GM18870 (cell line): ENCODE measurements around the gene EDEM1.
A peak's percentile ranks its signal among the peaks of the same experiment; 100 is the strongest.
"Not testable (repeated sequence)": the region's sequence is repeated elsewhere in the genome, so short reads cannot be mapped to it uniquely, and the experiment has no call there.

Experiments
- ATAC-seq: cut with Tn5 transposase; IDR thresholded peaks from one replicate; pipeline ENCODE4 v1.9.1; 2021; ENCODE audit warnings: moderate library complexity; ENCODE audit not compliant: unreplicated experiment

EDEM1 gene

DNA sequence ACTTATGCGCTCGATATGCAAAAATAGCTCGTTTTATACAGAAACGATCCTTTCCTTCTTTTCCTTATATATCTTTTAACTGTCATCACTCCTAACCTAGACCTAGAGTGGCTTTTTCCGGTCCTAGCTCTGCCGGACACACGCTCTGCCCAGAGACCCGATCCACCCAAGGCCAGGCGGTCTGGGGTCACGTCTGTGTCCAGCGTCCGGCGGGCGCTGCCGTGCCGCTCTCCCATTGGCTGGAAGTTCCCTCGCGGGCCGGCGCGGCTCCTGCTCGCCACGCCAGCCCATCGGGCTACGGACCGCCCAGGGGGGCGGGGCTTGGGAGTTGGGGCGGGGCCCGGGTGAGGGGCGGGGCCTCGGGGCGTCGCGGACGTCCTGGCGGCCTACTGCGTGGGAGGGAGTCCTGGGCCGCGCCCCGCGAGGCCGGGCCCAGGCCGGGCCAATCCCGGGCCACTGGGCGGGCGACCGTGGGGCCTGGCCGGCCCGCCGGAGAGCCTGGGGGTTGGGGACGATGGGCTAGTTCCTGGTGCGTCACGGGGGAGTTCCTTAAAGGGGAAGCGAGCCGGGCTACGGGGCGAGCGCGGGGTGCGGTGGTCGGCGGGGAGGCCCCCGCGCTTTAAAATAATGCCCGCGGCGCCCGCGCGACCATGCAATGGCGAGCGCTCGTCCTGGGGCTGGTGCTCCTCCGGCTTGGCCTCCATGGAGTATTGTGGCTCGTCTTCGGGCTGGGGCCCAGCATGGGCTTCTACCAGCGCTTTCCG, at the start of gene EDEM1:
TSS of gene EDEM1 (plus strand) at position 552 of the 764 bp plus-strand sequence. CDS start at position 651, 99 bp downstream.
- ATAC-seq: peak; percentile 63

DNA sequence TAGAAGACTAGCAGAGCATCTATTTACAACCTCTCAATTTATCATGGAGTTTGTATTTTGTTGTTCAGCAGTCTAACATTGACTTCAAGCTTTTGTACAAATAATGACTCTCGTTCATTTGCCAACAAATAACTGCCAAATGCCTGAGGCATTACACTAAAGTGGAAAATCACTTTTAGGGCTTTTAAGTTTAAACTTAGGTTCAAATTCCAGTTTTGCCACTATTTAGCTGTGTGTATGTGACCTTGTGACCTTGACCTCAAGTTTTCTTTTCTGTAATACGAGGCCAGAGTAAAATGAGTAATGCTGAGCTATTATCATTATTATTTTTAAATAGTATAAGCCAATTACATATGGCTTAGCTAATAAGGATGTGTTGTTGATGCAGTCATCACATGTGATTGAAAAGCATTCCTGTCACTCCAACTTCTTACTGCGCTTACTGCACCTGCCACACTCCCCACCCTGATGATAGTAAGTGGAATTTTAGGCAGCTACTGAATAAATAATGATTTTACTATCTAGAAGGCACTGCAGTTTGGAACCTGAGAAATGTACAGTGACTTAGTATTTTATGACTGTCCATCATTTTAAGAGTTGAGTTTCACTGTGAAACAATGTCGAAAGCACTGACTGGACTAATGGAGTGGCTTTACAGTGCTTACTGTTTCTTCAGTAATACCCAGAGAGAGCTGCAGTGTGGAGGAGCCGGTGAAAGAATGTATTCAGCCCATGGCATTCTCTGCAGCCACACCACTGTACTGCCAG, 49.1 kb upstream of the EDEM1 start:
- no peak for ATAC-seq

DNA sequence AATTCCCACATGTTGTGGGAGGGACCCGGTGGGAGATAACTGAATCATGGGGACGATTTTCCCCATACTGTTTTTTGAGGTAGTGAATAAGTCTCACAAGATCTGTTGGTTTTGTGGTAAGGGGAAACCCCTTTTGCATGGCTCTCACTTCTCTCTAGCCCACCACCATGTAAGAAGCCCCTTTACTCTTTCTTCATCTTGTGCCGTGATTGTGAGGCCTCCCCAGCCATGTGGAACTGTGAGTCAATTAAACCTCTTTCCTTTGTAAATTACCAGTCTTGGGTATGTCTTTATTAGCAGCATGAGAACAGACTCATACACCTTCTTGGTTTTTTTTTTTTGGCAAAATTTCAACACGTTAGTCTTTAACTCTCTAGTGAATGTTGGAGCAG, 47.3 kb upstream of the EDEM1 start:
- ATAC-seq: peak; percentile 43

DNA sequence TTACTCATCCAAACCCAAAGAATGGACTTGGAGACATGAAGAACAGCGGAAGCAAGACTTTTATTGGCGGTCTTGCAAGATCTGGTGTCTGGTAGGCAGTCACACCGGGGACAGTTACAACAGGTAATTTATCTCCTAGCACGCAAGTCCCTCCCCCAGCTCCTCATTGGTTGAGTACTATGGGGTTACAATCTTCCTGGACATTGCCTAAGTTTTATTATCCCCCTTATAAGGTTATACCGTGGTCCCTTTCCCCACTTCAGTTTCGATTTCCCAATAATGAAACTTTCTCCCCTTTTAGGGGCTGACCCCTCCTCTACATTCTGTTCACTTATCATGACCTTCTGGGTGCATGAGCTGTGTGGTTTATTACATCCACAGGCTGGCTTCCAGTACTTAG, 46.7 kb upstream of the EDEM1 start:
- no peak for ATAC-seq

DNA sequence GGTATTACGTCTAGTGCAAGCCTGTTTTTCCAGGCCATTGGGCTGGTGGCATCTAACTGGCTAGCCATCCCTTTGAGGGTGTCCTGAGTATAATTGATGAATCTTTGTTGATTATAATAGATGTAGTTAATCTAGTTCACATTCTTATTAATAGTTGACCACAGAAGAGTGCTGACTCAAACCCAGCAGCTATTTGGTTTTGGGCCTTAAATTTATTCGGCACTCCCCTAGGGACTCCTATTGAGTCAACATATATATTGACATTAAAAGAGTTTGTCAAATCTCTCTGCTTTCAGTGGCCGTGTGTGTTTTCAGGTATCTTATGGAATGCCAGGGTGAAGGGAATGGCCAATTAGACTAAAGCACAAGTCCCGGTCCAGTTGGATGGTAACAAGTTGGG, 45.7 kb upstream of the EDEM1 start:
- ATAC-seq: no peak

DNA sequence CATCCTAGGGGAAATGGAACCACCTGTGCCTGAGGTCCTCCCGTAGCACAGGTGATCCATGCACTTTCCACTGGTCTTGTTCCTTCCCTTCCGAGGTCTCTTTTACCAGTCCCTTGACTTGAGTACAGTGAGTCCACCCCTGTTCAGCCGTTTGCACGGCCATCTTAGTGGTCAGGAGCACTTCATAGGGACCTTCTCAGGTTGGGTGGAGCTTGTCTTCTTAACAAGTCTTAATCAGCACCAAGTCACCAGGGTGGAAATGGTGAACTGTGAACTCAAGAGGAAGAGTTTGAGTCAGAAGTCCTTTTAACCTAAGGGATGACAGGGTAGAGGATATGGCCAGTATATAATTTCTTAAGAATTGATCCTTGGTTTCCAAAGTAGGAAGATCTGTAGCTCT, 44.0 kb upstream of the EDEM1 start:
- no peak for ATAC-seq

DNA sequence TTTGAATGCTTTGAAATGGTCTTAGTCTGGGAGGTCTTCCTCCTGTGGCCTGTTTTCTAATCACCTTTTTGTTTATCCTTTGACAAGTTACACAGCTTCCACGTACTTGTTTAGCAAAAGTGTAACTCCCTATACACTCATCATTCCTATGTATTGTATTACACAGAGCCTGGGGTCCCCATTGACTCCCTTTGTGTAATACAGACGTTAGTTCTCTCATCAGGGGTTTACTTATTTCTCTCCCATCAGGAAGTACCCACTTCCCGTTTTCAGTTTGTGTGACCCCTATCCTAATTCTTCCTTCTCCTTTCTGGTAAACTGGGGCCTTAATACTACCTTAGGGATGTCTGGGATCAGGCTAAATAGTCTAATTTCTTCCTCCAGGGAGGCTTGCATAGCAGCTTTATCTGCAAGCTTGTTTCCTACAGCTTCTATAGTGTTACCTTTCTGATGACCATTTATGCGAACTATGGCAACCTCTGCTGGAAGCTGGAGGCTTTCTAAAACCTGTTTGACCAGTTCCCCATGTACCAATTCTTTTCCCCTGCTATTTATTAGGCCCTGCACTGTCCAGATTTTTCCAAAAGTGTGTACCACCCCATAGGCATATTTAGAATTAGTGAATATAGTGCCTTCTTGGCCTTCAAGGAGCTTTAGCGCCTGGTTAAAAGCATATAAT, 43.1 kb upstream of the EDEM1 start:
- ATAC-seq: no peak

DNA sequence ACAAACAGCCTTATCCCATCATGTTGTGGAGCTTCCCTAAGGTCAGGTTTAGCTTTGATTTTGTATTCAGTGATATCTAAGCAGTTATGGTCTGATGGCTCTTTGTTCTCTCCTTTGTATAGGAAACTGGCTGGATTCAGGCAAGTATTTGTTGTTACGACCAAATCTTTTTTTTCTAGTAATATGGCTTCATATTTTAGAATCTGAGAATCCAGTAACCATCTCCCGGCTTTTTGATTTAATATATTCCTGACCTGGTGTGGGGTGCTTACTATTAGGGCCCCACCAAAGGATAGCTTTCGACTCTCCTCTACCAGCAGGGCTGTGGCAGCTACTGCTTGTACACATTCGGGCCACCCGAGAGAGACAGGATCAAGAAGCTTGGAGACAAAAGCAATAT, 42.4 kb upstream of the EDEM1 start:
- no peak for ATAC-seq

DNA sequence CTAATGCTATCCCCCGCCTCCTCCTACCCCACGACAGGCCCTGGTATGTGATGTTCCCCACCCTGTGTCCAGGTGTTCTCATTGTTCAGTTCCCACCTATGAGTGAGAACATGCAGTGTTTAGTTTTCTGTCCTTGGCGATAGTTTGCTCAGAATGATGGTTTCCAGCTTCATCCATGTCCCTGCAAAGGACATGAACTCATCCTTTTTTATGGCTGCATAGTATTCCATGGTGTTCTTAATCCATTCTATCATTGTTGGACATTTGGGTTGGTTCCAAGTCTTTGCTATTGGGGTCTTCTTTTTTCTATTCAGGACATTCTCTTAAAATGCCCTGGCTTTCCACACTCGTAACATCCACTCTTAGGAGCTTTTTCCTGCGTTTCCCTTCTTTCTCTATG, 40.4 kb upstream of the EDEM1 start:
- ATAC-seq: not testable (repeated sequence)

DNA sequence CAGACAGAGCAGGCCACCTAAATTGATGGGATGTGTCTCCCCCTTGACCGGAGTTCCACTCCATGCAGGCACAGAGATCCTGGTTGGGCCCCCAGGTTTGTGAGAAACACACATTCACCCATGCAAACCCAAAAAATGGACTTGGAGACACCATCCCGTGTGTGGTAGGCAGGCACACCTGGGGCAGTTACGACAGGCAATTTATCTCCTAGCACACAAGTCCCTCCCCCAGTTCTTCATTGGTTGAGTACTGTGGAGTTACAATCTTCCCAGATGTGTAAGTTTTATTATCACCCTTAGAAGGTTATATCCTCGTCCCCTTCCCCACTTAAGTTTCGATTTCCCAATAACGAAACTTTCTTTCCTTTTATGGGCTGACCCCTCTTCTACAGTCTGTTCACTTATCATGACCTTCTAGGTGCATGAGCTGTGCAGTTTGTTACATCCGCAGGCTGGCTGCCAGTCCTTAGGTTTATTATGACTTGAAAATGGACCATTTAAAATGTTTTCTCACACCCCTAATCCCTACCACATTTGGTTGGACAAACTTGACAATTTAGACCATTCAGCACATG, 38.1 kb upstream of the EDEM1 start:
- no peak for ATAC-seq

DNA sequence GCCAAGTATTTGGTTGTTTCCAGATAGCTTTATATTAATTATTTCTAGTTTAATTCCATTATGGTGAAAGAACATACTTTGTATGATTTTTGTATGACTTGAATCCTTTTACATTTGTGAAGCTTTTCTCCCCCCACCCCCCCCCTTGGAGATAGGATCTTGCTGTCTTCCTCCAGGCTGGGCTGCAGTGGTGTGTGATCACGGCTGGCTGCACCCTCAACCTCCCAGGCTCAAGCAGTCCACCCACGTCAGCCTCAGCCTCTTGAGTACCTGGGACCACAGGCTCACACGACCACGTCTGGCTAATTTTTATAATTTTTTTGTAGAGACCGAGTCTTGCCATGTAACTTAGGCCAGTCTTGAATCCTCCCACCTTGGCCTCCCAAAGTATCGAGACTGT, 35.9 kb upstream of the EDEM1 start:
- ATAC-seq: no peak

DNA sequence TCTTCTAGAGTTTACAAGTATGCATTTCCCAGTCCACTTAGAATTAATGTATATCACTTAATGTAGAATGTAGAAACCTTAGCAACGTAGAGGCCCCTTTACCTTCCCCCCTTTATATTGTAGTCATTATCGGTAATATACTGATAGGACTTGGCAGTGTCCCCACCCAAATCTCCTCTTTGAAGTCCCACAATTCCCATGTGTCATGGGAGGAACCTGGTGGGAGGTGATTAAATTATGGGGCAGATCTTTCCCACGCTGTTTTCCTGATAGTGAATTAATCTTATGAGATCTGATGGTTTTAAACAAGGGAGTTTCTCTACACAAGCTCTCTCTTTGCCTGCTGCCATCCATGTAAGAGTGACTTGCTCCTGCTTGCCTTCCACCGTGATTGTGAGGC, 34.4 kb upstream of the EDEM1 start:
- no peak for ATAC-seq

DNA sequence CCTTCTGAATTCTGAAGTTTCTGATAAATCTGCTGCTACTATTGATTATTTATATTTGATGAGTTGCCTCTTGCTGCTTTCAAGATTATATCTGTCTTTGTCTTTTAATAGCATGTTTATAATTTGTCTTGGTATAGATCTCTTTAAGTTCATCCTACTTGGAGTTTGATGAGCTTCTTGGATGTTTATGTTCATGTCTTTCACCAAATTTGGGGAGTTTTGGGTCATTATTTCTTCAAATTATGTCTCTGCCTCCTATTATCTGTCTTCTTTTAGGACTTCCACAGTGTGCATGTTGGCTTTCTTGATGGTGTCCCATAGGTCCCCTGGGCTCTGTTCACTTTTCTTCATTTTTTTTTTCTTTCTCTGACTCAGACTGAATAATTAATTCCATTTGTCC, 32.3 kb upstream of the EDEM1 start:
- no peak for ATAC-seq

DNA sequence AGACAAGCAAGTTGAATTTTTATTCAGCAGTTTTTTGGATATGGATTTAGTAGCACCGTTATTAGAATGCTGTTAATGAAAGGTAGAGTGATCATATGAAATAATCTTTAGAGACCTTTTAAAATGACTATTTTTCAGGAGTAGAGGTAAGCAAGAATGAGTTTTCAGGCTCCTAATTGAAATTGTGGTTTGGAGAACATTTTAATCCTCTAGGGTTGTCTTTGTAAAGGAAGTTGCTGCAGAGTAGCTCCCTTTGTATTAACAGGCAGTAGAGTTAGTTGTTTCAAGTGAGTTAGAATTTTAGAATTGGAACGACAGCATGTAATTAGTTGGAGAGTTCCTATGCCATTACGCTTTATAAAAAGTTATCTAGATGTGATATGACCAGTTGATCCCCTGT, 27.2 kb upstream of the EDEM1 start:
- ATAC-seq: no peak

DNA sequence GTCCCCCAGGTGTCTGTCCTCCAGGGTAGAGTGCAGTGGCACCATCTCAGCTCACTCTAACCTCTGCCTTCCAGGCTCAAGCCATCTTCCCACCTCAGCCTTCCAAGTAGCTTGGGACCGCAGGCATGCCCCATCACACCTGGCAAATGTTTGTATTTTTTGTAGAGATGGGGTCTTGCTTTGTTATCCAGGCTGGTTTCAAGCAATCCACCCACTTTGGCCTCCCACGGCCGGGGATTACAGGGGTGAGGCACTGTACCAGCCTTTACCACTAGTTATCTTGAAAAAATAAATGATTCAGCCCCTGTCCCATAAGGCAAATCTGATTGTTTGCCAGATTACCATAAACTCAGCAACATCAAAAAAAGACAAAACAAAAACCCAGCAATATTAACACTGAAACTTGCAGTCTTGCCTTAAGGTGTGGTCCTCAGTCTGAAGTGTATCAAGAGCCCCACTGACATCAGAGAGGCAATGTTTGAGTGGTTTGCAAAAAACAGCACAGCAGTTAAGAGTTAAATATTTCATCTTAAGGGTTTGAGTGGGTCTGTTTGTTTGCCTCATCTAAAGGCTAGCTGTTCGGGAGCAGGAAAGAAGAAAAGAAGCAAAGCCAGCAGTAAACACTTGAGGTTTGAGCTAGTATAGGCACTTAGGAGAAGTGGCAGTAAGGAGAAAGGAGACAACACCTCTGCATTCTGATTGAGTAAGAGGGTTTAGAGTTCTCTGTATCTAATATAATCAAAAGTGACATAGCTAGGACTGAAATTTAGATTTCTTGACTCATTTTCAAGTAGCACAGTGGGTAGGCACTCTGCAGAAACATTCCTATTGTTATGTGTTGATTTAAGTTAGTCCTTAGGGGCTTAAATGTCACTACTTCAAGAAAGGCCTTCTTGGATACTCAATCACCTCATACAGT, 26.3 kb upstream of the EDEM1 start:
- no peak for ATAC-seq

DNA sequence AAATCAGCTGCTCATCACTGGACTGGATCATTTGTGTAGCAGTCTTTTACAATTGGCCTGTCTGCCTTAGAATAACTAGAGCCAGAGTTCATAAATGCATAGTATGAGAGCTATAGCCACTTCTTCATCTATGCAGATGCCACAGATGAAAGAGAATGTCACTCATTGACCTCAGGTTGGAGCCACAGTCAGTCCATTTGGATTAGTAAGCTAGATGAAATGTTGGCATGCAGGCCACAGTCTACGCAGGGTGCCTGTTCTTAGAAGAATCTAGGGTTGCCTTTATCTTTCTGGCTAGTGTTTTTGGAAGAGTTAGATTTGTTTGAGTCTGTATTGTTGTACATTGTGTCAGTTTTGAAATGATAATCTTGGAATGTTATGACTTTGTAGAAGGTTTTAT, 25.4 kb upstream of the EDEM1 start:
- ATAC-seq: no peak

DNA sequence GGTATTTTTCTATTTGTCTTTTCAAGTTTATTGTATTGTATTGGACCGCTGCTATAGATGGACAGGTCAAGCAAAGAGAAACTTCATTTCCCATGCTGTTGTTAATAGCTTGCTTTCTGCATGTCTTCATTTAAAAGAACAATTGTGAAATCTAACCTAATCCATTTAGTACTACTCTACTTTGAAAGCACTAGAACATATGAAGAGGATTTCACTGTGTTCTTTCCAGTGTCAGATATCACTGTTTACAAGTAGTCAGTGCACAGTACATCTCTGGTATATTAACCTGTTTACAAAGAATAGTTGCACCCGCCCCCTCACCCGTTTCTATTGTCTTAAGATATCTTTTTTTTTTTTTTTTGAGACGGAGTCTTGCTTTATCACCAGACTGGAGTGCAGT, 21.8 kb upstream of the EDEM1 start:
- no peak for ATAC-seq

DNA sequence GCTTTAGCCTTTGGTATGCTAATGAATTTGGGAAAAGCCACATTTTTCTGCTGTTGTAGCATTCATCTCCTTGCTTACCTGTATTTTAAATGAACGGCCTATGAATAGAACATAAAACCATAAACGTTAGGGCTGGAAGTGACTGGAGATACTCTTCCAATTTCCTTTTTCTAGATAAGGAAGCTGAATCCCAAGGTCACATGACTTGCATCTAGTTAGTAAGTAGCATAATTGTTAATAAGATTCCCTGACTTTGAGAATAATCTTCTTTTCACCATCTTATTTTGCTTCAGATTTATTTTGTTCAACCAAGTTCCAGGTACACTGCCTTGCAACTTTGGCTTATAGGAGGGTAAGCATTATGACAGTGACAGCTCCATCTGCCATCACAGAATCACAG, 20.7 kb upstream of the EDEM1 start:
- ATAC-seq: no peak

DNA sequence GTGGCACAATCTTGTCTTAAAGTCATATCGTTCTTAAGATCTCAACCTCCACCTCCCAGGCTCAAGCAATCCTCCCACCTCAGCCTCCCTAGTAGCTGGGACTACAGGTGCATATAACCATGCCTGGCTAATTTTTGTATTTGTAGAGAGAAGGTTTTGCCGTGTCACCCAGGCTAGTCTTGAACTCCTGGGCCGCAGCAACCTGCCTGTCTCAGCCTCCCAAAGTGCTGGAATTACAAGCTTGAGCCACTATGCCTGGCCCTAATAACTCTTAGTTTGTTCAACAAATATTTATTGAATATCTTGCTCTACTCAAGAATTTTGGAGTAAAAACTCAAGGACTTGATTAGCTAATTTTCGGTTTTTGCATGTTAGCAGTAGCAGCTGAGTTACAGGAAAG, 19.4 kb upstream of the EDEM1 start:
- no peak for ATAC-seq

DNA sequence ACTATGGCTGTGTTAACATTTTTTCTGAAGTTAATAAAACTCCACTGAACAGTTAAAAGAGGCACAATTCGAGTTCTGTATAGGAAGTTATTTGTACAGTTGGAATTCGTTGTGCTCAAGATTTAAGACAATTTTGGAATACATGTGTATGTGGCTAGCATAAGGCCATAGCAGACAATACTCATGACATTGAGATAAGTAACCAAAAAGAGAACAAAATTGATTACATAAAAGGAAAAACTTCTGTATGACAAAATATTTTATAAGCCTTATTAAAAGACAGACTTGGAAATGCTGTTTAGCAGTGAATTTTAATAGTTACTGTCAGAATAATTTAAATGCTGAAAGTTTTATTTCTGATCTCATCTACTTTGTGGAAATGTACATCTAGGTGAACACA, 17.7 kb upstream of the EDEM1 start:
- no peak for ATAC-seq

DNA sequence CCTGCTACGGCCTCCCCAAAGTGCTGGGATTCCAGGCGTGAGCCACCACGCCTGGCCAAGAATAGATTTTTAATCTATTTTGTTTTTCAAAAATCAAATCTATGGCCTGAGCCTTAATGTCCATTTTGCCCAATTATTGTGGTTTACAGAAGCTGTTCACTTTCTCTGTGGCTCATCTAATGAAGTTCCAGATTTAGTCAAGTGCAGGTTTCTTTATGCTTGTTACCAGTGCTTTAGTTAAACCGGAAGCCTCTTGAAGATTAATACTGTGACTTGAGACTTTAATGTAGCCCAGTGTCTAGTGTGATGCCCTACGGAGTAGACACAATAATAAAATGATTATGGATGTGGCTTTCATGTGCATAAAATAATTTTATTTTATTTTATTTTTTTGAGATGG, 16.5 kb upstream of the EDEM1 start:
- no peak for ATAC-seq
